GM19240 (cell line): ENCODE results near the gene LHFPL6.

ENCODE experiments used
- DNase-seq: peaks from one replicate; pipeline ENCODE4 v3.0.0; 2011; ENCODE audit warnings: low spot score; ENCODE audit not compliant: insufficient read length

The LHFPL6 gene

DNA sequence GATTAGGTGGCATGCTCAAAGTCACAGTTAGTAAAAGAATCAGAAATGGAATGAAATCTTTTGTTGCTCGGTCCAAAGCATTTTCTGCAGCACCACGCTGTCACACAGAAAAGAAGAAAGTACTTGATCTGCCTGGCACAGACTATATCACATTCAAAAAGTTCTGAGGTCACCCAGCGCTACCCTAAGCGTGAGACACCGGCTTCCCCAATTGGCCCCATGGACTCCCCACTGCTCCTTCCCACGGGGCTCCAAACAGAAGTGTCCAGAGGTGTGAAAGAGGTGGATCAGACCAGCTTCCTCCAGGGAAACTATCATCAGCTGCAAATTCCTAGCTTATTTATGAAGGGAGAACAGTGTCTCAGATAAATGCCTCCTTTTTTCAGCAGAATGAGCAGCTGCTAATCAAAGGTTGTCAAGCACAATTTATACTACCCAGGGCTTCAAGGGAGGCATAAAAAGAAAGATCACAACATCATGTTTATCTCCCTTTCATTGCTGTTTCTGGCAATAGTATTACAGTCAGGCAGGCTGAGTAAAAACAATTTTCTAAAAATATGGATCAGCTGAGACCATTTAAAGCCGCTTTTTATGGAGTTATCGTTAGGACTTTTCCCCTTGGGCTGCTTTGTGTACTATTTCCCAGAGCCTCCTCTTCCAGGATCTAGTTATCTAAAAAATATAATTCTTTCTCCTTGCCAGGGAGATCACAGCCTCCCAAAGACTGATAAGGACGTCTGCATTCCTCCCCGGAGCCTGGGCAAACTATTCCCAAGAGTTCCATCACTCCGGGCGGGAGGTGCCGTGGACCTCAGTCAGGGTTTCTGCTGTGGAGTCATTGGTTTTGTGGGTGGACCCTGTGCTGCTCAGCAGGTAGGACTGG, 208.0 kb downstream of the LHFPL6 start:
- no peak for DNase-seq

DNA sequence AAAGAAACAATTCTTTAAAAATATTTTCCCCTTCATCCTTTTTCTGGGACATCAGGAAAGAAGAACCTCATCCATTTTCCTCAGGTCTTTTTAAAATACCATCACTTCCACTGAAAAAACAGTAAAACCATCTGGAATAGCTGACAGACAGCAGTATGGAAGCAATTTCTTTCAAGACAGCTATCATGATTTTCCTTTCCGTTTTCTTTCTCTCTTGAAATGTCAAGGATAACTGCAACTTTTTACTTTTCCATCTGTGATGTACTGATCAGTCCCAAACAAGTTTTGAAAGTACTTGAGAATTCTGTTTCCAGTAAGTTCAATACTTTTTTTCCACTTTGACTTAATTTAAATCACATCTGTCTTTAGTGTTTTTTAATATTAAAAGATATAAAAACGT, 211.2 kb downstream of the LHFPL6 start:
- no peak for DNase-seq

DNA sequence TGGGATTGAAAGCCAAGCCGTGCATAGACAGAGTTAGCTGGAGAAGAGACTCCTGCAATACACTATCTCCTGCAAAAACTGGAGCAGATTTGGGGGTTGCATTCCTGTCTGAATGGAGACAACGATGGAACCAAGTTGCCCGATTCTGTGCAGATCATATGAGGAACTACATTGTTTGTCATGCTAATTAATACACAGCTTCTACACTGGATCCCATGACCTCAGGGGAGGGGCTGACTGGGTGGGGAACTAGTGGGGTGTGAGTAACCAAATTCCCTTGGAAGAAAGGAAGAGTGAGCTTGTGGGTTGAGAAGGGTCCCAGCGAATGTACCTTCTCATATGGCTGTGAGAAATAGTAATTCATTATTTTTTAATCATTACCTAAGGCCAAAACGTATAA, 214.0 kb downstream of the LHFPL6 start:
- no peak for DNase-seq

DNA sequence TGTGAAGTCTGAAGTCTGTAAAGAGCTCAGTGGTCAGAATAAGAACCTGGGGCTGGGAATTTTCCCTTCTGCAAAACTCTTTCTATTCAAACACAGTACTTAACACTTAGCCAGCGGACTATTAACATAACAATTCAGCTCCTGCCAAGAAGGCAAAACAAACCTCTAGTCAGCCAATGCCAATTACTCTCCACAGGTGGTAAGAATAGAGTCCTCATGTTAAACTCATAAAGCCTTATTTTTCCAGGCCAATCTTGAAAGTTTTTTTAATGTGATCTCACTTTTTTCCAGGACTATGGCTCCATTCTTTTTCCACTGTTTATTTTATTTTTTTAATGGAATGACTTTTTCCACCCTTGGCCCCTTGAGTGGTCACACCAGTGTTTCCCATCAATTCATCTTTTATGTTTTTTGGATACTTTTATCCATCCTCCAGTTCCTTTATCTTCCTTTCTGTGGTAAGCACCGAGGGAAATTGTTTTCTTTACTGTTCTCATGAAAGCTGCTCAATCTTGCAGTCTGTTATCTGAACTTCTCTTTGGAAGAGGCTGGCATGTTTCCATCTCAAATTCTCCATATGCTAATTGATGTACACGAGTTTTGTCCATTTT, 217.3 kb downstream of the LHFPL6 start:
- no peak for DNase-seq

DNA sequence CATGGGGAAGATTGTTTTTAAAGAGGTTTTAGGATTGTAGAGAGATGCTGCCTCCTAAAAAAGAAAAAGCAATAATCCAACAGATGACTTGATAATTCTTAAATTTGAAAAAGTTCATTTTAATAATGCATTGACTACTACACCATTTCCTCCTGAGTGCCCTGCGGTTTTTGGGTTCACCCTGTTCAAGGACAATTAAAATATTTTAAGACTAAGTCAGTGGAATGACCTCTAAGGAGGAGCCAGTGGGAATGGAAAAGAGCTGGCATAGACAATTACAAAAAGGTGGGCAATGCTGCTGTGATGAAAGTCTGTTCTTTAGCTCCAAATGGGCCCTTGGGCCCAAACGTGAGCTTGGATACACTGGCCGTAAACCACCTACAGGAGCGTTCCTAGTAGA, 217.8 kb downstream of the LHFPL6 start:
- DNase-seq = no peak

DNA sequence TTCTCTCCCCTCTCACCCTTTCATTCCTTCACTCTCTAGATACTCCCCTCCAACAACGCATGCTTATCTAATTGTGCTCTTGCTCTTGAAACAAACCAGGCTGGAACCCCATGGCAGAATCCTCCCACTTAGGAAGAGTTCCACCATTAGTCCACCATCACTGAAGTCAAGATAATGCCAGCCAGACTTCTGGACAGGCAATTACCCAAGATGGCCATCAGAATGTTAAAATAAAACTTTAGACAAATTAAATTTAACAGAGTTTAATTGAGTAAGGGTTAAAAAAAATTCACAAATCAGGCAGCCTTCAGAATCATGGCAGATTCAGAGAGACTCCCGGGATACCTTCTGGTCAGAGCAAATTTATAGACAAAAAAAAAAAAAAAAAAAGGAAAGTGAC, 221.5 kb downstream of the LHFPL6 start:
- no peak for DNase-seq

DNA sequence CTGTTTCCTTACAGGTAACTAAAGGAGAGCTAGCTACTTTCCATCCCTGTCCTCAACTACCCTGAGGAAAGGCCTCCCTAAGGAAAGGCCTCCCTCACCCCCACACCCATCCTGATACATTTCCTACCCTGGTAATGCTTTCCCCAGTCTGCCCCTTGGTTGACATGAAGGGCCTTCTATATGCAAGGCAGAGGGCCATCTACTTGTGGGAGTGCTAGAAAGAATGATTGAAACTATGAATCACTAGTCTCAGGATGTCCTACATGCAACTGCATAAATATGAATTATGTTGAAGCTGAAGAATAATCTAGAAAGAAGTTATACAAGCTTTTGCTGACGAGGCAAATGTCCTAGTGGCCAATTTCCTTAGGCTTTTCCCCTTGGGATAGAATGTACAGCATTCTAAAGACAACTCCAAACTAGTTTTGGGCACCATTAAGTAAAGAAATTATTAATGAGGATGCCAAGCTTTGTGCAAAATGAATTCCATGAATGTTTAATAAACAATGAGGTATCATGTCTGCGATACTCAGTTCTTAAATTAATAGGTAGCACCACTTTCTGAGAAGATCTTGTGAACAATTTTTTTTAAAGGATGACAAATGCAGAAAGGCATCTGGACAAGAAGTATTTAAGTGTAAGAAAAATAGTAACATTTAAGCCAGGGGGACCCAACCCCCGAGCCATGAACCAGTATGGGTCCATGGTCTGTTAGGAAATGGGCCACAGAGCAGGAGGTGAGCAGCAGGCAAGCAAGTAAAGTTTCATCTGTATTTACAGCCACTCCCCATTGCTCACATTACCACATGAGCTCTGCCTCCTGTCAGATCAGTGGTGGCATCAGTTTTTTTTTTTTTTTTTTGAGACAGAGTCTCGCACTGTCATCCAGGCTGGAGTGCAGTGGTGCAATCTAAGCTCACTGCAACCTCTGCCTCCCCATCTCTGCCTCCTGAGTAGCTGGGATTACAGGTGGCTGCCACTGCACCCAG, 223.0 kb downstream of the LHFPL6 start:
- no peak for DNase-seq

DNA sequence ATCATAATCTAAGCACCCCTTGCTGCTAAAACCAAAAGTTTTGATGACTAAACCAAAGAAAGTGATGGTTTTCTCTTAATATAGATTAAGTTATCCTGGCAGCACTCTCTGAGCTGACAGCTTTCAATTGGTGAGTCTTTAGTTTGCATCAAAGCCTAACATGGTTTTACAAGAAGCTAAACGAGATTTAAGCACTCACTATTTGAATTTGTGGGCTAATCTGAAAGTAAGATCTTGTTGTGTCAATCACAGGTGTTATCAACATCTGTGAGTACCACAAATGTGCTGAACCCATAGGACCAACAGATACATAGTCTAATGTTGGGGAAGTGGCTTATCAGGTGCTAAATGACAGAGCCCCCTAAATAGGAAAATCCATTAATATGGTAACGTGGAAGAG, 223.9 kb downstream of the LHFPL6 start:
- no peak for DNase-seq

DNA sequence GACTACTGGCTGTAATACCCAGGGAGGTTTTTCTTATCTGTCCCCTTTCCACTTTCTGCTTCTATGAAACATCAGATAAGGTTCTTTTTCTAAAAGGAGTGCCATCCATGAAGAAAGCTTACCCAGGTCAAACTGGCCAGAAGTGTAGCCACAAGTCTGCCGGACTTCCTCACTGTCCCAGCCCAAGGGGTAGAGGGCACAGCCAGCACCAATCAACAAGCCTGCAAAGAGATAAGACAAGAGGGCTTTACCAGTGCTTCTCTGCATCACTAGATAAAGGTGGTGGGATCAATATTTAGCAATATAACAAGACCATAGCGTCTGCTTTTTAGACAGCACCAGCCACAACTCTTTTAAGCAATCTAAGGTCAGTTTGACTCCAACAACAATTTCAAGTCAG, 224.7 kb downstream of the LHFPL6 start:
- DNase-seq = no peak

DNA sequence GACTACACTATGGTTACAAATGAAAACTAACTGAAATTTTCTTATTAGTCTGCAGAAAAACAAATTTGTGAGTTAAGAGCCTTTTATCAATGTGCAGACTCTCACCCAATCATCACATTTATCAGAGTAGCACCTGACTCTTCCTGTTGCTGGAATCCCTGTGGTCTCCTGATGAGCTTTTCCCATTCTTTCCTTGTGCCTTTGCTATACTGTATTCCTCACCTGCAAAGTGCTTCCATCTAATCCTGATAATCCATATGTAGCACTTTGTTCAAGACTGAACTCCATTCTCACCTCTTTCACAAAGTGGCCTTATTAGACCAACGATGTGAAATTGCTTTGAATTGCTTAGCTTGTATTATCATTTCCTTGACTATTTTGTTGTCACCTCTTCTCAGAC, 225.3 kb downstream of the LHFPL6 start:
- no peak for DNase-seq

DNA sequence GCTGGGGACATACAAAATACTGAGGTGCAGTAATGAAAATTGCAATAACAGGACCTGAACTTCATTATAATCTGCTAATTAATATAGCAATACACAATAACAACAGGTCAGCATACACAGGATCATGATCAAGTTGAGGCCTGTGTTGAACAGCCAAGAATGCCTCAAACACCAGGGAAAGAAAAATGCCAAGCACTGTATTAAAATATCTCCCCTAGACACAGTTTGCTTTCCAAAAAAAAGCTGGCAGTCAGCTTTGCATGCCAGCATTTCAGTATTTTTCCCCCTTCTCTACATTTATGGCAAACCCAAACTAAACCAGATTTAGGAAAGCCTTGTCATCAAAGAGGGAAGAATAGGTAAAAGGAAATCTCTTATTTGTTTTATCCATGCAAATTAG, 226.9 kb downstream of the LHFPL6 start:
- DNase-seq = no peak

DNA sequence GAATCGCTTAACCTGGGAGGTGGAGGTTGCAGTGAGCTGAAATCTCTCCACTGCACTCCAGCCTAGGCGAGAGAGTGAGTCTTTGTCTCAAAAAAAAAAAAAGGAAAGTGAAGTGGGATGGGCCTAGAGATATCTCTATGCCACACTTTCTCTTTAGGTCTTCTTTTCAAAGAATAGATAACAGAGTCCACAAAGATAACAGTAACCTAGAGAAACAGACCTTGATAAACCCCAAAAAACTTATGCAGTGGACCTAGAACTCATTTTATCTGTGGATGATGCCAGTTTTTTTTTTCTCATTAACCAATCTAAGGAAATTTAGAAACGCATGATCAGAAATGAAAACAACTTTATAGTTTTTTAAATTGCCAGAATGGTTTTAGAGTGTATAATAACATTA, 227.4 kb downstream of the LHFPL6 start:
- no peak for DNase-seq

DNA sequence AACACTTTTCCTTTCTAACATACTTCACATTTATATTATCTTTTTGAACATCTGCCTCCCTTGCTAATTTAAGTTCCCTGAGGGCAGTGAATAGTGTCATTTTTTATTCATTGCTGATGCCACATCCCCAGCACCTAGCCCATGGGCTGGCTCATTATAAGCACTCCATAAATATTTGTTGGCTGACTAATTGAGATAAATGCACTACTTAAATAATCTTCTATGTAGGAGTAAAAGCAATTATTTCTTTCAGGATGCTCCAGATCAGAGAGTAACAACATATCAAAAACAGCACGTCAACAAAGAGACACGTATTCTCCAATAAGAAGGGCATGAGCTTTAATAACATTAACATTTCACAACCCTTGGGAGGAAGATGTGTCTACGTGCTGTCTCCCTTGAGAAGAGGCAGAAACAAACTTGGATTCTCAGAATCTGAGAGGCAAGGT, 228.2 kb downstream of the LHFPL6 start:
- no peak for DNase-seq

DNA sequence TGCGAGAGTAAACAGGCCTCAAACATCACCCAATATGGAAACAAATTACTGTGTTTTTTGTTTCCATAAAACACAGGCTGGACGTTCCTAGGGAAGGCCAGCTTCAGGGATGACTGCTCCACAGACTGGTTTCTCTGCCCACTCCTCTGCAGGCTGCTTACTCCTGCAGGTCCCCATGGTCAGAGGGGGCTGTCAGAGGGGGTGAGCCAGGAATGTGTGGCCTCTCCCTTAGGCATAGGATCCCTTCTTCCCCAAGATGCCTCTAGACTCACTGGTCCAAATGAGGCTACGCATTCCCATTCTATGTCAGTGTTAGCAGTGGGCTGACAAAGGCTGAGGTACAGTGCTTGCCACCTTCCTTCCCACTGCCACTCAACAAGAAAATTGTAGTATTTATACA, 229.8 kb downstream of the LHFPL6 start:
- DNase-seq = no peak

DNA sequence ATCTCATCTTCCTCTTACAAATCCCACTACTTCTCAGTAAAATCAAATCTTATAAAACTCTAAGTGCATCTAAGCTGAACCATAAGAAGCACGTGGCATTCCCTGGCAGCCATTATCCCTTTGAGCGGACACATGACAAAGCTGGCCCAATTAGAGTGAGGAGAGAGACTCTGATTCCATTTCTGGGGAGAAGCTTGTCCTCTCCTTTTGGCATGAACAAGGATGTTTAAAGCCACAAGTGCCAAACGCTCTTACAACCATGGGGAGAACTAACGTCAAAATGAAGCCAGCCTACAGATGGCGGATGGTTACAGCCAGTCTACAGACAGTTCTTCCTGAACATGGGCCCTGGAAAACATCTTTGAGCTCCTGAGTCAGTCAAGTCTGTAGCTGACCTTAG, 231.3 kb downstream of the LHFPL6 start:
- DNase-seq = no peak

DNA sequence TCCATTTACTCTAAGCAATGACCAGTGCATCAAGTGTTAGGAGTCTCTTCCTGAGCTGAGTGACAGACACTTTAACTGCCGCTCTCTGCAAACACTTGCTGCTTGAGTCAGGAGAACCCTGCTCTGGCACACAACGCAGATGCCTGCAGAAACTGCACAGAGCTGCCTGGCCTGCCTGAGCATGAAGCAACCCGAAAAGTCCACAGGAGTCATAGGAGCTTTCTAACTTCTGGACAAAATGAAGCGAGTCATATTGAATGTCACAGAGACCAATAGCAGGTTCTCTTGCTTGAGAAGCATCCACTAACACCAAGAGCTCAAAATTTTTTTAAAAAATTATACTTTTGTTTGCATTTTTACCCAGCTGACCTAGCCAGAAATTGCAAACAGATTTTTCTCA, 232.4 kb downstream of the LHFPL6 start:
- no peak for DNase-seq

DNA sequence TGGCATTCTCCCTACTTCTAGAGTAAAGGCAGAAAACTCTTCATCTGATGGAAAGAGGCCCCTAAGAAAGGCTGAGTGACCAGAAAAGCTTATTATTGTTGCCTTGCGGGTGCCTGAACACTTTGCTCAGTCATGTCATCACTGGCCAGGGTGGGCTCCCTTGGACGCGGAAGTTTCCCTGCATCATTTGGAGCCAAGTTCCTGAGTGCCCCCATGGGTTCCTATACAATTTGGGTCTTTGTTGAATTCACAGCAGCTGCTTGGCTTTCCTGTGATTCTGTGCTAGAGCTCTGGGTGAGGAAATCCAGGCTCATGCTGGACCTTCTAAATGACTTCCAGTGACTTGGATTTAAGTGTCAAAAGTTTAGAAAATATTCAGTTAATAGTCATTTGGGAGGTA, 232.9 kb downstream of the LHFPL6 start:
- DNase-seq = no peak

DNA sequence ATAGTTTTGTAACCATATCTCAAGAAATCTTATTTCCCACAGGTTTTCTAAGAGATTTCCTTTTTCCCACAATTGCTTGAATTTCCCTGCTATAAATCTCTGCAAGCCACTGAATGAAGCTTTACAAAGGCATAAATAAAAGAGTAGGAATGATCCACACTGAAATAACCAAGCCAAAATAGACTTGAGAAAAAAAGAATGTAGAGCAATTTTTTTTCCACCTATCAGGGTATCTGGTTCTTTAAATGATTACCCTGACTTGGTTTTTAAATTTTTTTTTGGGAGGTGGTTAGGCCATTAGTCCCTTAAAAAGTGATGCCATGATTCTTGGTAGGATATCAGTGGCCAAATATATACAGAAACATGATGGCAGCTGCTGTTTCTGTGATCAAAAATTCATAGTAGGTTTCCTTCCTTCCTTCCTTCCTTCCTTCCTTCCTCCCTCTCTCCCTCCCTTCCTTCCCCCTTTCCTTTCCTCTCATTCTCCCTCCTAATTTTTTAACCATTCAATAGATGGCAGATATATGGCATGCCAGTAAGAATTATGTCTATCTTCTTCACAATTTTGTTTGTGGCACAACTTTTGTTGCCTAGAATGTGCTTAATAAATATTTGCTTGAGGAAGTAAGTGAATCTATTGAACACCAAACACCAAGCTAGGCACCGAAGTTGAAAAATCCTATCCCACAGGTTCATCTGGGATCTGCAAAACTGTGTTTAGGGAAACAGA, 233.7 kb downstream of the LHFPL6 start:
- DNase-seq = no peak

DNA sequence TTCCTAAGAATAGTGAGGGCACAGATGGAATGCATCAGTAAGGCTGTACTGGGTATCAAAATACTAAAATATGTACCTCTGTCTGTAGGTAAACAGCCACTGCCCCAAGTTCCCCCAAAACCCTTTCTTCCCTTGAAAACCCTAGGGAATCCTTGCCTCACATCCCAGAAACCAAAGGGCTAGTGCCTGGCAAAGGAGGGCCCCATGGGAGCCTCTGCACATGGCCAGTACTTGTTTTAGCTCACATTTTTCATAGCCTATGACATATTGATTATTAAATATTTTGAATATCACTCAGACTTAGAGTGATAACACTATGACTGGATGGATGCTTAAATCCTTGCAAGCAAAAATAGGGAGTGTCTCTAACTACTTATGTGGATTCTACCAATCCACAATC, 237.1 kb downstream of the LHFPL6 start:
- DNase-seq = no peak

DNA sequence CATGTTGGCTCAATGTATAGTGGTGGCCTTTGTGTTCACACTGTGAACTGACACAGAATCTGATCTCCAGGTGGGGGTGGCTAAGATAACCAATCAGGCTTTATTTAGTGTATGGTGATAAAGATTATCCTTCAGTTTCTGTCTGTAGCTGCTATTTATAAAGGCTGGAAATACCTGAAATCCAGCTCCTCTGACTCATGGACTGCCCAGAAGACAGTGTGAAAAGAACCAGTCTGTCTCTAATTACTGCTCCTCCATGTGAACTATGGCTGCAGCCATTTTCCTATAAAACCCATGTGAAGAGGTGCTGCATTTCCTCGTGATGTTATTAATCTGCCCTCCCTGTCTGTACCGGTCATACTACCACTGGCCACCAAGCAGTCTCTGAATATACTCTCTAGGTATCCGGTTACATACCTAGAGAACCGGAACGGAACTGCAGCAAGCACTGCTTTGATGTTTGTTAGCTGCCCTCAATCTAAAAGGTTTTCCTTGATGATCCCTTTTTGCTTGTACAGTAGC, 238.0 kb downstream of the LHFPL6 start:
- no peak for DNase-seq

DNA sequence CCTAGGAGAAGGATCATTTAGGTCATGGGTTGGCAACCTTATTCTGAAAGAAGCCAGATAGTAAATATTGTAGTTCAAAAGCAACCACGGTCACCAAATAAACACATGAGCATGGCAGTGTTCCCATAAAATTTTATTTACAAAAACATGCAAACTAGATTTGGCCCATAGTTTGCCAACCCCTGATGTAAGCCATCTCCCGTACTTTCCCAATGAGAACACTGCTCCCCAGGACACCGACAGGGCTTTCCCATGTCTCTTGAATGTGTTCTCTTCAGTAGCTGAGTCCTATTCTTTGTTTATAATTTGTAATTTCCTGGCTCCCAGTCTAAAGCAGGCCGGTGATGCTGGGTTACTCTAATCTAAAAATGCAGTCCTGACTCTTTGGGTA, 239.6 kb downstream of the LHFPL6 start:
- no peak for DNase-seq
